ENCODE data around the gene RTF2.

DNA sequence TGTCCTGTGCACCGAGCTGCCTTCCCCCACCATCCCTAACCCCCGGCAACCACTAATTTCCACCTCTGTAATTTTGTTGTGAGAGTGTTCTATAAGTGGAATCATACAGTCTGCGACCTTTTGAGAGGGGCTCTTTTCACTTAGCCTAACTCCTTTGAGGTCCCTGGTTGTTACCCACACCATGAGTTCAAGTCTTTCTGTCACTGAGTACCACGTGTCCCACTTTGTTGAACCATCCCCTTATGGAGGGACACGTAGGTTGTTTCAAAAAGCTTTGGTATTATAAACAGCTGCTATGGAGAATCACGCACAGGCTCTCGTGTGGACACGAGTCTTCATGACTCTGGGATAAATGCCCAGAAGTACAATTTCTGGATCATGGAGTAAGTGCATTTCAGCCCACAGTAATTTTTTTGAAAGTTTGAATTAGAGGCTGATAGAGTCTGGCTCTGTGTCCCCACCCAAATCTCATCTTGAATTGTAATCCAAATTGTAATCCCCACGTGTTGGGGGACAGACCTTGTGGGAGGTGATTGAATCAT, 74.1 kb downstream of the RTF2 start:
- no peak for TF ChIP-seq POLR2A (IDR thresholded peaks at IDR 0.05)
- TF ChIP-seq POLR2AphosphoS5 (IDR thresholded peaks at IDR 0.05) = no peak
- TF ChIP-seq, protein P1, sequence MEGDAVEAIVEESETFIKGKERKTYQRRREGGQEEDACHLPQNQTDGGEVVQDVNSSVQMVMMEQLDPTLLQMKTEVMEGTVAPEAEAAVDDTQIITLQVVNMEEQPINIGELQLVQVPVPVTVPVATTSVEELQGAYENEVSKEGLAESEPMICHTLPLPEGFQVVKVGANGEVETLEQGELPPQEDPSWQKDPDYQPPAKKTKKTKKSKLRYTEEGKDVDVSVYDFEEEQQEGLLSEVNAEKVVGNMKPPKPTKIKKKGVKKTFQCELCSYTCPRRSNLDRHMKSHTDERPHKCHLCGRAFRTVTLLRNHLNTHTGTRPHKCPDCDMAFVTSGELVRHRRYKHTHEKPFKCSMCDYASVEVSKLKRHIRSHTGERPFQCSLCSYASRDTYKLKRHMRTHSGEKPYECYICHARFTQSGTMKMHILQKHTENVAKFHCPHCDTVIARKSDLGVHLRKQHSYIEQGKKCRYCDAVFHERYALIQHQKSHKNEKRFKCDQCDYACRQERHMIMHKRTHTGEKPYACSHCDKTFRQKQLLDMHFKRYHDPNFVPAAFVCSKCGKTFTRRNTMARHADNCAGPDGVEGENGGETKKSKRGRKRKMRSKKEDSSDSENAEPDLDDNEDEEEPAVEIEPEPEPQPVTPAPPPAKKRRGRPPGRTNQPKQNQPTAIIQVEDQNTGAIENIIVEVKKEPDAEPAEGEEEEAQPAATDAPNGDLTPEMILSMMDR (IDR thresholded peaks at IDR 0.05) = no peak
- TF ChIP-seq EP300 (IDR thresholded peaks at IDR 0.05) = no peak
